Measurements from ENCODE around the gene SEPSECS. TPM values are rescaled to one million over a fixed set of nuclear protein-coding genes. Genes with fewer than 3 reads are reported as not detected.

The SEPSECS gene
- total and polyA plus RNA-seq, 2 donors (not counting 1 experiment from before 2014, with no cell fraction given): 5.9 to 12.4 TPM

GRCh38 chr4:25076625-25077398 lies 83.4 kb downstream of the SEPSECS start:
- Histone ChIP-seq H2AFZ (ENCODE audit: low read length) (no peak overlapping the region), H4K20me1 (ENCODE audit: control insufficient read depth, extremely low read depth, insufficient read depth, low read length) (no peaks in the 10 kb centered on the region), H3K4me3 (replicated peaks in 1 of 4; ENCODE audit: control extremely low read depth in 1 of 4, insufficient read depth in 1 of 4, low read depth in 3 of 4, low read length in 4 of 4) (no peak overlapping the region), H3K27ac (ENCODE audit: insufficient read depth, low read length) (no peak overlapping the region), H3K27me3 (ENCODE audit: control insufficient read depth, insufficient read depth, low read length) (peaks cover 7% of the 10 kb centered on the region), H3K9ac (ENCODE audit: insufficient read depth, low read length) (no peak overlapping the region), H3K4me2 (ENCODE audit: extremely low read depth, insufficient read depth, low read length) (no peak overlapping the region), H3K36me3 (ENCODE audit: control insufficient read depth, insufficient read depth, low read length) (no peaks in the 10 kb centered on the region), H3K4me1 (ENCODE audit: control insufficient read depth, extremely low read depth, insufficient read depth, low read length) (no peaks in the 10 kb centered on the region), H3K9me3 (ENCODE audit: control insufficient read depth, insufficient read depth, low read depth, low read length) (no peaks in the 10 kb centered on the region), H3K79me2 (ENCODE audit: control insufficient read depth, insufficient read depth, low read length) (no peaks in the 10 kb centered on the region)
- TF ChIP-seq, protein P1, sequence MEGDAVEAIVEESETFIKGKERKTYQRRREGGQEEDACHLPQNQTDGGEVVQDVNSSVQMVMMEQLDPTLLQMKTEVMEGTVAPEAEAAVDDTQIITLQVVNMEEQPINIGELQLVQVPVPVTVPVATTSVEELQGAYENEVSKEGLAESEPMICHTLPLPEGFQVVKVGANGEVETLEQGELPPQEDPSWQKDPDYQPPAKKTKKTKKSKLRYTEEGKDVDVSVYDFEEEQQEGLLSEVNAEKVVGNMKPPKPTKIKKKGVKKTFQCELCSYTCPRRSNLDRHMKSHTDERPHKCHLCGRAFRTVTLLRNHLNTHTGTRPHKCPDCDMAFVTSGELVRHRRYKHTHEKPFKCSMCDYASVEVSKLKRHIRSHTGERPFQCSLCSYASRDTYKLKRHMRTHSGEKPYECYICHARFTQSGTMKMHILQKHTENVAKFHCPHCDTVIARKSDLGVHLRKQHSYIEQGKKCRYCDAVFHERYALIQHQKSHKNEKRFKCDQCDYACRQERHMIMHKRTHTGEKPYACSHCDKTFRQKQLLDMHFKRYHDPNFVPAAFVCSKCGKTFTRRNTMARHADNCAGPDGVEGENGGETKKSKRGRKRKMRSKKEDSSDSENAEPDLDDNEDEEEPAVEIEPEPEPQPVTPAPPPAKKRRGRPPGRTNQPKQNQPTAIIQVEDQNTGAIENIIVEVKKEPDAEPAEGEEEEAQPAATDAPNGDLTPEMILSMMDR (conservative IDR thresholded peaks at IDR 0.05 in 1 of 2, IDR thresholded peaks at IDR 0.05 in 1 of 2; ENCODE audit: low read depth in 1 of 2, low read length in 2 of 2): no peak
- no peak for TF ChIP-seq EZH2 (IDR thresholded peaks at IDR 0.05; ENCODE audit: low read length, missing control alignments)
- no peak for DNase-seq (ENCODE audit: low read depth in 2 of 2)

GRCh38 chr4:25075851-25076250 lies 84.4 kb downstream of the SEPSECS start:
- no peak overlapping the region for H3K4me2 ChIP-seq (ENCODE audit: extremely low read depth, insufficient read depth, low read length)
- no peak overlapping the region for H3K9ac ChIP-seq (ENCODE audit: insufficient read depth, low read length)

GRCh38 chr4:25075129-25075528 lies 85.1 kb downstream of the SEPSECS start:
- Histone ChIP-seq H3K9me3 (ENCODE audit: control insufficient read depth, insufficient read depth, low read depth, low read length) (no peaks in the 10 kb centered on the region), H3K27me3 (ENCODE audit: control insufficient read depth, insufficient read depth, low read length) (peaks cover 7% of the 10 kb centered on the region)

More at GRCh38 chr4:25075851-25076250, 84.4 kb downstream of the SEPSECS start:
- no peak for TF ChIP-seq EZH2 (IDR thresholded peaks at IDR 0.05; ENCODE audit: low read length, missing control alignments)
- TF ChIP-seq, protein P1 (conservative IDR thresholded peaks at IDR 0.05 in 1 of 2, IDR thresholded peaks at IDR 0.05 in 1 of 2; ENCODE audit: low read depth in 1 of 2, low read length in 2 of 2): no peak
- no peak for DNase-seq (ENCODE audit: low read depth in 2 of 2)
- Histone ChIP-seq H3K27ac (ENCODE audit: insufficient read depth, low read length) (no peak overlapping the region), H3K36me3 (ENCODE audit: control insufficient read depth, insufficient read depth, low read length) (no peaks in the 10 kb centered on the region), H4K20me1 (ENCODE audit: control insufficient read depth, extremely low read depth, insufficient read depth, low read length) (no peaks in the 10 kb centered on the region), H2AFZ (ENCODE audit: low read length) (no peak overlapping the region), H3K79me2 (ENCODE audit: control insufficient read depth, insufficient read depth, low read length) (no peaks in the 10 kb centered on the region), H3K27me3 (ENCODE audit: control insufficient read depth, insufficient read depth, low read length) (peaks cover 7% of the 10 kb centered on the region), H3K4me3 (replicated peaks in 1 of 4; ENCODE audit: control extremely low read depth in 1 of 4, insufficient read depth in 1 of 4, low read depth in 3 of 4, low read length in 4 of 4) (no peak overlapping the region), H3K4me1 (ENCODE audit: control insufficient read depth, extremely low read depth, insufficient read depth, low read length) (no peaks in the 10 kb centered on the region), H3K9me3 (ENCODE audit: control insufficient read depth, insufficient read depth, low read depth, low read length) (no peaks in the 10 kb centered on the region)

More at GRCh38 chr4:25075129-25075528, 85.1 kb downstream of the SEPSECS start:
- TF ChIP-seq, protein P1 (conservative IDR thresholded peaks at IDR 0.05 in 1 of 2, IDR thresholded peaks at IDR 0.05 in 1 of 2; ENCODE audit: low read depth in 1 of 2, low read length in 2 of 2): no peak
- no peak for TF ChIP-seq EZH2 (IDR thresholded peaks at IDR 0.05; ENCODE audit: low read length, missing control alignments)
- Histone ChIP-seq H2AFZ (ENCODE audit: low read length) (no peak overlapping the region), H3K79me2 (ENCODE audit: control insufficient read depth, insufficient read depth, low read length) (no peaks in the 10 kb centered on the region), H3K27ac (ENCODE audit: insufficient read depth, low read length) (no peak overlapping the region), H3K36me3 (ENCODE audit: control insufficient read depth, insufficient read depth, low read length) (no peaks in the 10 kb centered on the region), H3K4me1 (ENCODE audit: control insufficient read depth, extremely low read depth, insufficient read depth, low read length) (no peaks in the 10 kb centered on the region), H3K4me3 (replicated peaks in 1 of 4; ENCODE audit: control extremely low read depth in 1 of 4, insufficient read depth in 1 of 4, low read depth in 3 of 4, low read length in 4 of 4) (no peak overlapping the region), H4K20me1 (ENCODE audit: control insufficient read depth, extremely low read depth, insufficient read depth, low read length) (no peaks in the 10 kb centered on the region), H3K4me2 (ENCODE audit: extremely low read depth, insufficient read depth, low read length) (no peak overlapping the region), H3K9ac (ENCODE audit: insufficient read depth, low read length) (no peak overlapping the region)
- DNase-seq (ENCODE audit: low read depth in 2 of 2): no peak

All from fibroblast of lung (primary cell).